ENCODE measurements around the gene CFAP52.

Gene CFAP52, protein sequence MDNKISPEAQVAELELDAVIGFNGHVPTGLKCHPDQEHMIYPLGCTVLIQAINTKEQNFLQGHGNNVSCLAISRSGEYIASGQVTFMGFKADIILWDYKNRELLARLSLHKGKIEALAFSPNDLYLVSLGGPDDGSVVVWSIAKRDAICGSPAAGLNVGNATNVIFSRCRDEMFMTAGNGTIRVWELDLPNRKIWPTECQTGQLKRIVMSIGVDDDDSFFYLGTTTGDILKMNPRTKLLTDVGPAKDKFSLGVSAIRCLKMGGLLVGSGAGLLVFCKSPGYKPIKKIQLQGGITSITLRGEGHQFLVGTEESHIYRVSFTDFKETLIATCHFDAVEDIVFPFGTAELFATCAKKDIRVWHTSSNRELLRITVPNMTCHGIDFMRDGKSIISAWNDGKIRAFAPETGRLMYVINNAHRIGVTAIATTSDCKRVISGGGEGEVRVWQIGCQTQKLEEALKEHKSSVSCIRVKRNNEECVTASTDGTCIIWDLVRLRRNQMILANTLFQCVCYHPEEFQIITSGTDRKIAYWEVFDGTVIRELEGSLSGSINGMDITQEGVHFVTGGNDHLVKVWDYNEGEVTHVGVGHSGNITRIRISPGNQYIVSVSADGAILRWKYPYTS

DNA sequence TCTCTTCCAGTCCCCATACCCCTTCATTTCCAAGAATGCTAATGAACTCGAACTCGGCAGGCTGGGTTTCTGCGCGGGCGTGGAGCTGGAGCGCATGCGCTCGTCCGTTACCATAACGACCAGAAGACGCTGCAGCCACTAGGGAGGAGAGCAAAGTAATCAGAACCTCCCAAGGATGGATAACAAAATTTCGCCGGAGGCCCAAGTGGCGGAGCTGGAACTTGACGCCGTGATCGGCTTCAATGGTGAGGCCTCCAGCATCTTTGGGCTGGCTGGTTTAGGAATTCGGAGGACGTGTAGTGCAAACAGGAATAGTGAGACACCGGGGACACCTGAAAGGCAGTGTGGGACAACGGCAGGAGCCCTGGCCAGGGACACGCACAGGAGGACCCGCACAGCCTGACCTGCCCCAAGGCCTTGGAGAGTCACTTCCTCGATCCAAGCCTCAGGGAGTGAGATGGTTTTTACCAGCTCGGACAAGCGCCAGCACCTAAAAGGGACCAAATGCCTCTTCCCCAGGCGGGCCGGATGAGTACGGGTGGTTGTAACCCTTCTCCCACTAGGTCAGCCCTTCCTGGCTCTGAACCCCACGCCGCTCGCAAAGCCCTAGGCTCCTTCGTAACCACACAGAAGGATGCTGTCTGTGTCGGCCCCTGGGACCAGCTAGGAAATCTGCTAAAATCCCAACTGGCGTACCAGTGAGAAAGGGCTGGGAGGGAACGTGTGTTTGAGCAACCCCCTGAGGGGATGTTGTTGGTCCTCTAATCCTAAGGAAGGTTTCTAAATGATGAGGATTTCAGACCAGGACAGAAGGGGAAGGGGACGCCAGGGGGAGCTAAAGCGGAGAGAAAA, at the start of gene CFAP52:
Gene CFAP52, plus strand, starts transcription at position 122 of the 852 bp plus-strand sequence. Its CDS starts 54 bp downstream, at position 176.
- TF ChIP-seq ZFX (IDR thresholded peaks at IDR 0.05): no peak
- TF ChIP-seq, protein P1, sequence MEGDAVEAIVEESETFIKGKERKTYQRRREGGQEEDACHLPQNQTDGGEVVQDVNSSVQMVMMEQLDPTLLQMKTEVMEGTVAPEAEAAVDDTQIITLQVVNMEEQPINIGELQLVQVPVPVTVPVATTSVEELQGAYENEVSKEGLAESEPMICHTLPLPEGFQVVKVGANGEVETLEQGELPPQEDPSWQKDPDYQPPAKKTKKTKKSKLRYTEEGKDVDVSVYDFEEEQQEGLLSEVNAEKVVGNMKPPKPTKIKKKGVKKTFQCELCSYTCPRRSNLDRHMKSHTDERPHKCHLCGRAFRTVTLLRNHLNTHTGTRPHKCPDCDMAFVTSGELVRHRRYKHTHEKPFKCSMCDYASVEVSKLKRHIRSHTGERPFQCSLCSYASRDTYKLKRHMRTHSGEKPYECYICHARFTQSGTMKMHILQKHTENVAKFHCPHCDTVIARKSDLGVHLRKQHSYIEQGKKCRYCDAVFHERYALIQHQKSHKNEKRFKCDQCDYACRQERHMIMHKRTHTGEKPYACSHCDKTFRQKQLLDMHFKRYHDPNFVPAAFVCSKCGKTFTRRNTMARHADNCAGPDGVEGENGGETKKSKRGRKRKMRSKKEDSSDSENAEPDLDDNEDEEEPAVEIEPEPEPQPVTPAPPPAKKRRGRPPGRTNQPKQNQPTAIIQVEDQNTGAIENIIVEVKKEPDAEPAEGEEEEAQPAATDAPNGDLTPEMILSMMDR (conservative IDR thresholded peaks at IDR 0.05): peak; percentile 84
- peak within 1 kb of the TSS; percentile 74 for H3K27ac ChIP-seq

DNA sequence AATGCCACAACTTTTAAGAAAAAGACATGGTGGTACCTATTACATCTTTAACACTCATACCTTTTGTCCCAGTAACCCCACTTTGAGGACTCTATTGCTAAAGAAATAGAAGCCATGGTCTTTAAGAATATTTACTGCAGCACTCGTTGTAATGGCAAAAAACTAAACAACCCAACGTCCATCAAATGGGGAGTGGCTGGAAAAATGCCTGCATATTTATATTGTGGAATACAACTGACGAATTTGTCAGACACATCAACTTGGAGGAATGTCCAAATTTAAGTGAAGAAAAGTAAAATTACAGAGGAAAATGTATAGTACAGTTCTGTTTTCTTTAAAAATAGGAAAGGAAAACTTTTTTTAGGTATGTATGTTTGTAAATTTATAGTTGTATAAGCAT, 48.7 kb upstream of the CFAP52 start:
- TF ChIP-seq ZFX (IDR thresholded peaks at IDR 0.05): no peak
- TF ChIP-seq, protein P1 (conservative IDR thresholded peaks at IDR 0.05): no peak
- no peak overlapping the region for H3K27ac ChIP-seq

GRCh38 chr17:9529033-9529700, 47.3 kb upstream of the CFAP52 start:
- TF ChIP-seq ZFX (IDR thresholded peaks at IDR 0.05): no peak
- TF ChIP-seq, protein P1 (conservative IDR thresholded peaks at IDR 0.05): peak; percentile 56
- H3K27ac ChIP-seq: no peak overlapping the region

DNA sequence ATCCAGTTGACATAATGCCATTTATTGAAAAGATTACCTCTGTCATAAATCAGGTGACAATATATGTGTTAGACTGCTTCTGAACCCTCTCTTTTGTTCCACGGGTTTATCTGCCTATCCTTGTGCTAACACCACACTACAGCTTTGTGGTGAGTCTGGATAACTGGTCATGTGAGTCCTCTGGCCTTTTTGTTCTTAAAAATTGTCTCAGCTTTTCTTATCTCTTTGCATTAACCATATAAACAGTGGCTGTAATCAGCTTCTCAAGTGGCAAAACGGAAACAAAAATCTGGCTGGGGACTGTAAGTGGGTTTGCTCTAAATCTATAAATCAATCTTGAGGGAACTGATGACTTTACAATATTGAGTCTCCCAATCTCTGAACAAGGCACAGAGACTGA, 45.4 kb upstream of the CFAP52 start:
- TF ChIP-seq, protein P1 (conservative IDR thresholded peaks at IDR 0.05): no peak
- no peak for TF ChIP-seq ZFX (IDR thresholded peaks at IDR 0.05)
- H3K27ac ChIP-seq: no peak overlapping the region

GRCh38 chr17:9532715-9533114, 43.7 kb upstream of the CFAP52 start:
- H3K27ac ChIP-seq: no peak overlapping the region
- no peak for TF ChIP-seq ZFX (IDR thresholded peaks at IDR 0.05)
- TF ChIP-seq, protein P1 (conservative IDR thresholded peaks at IDR 0.05): no peak

GRCh38 chr17:9533441-9533840, 43.0 kb upstream of the CFAP52 start:
- TF ChIP-seq, protein P1 (conservative IDR thresholded peaks at IDR 0.05): no peak
- TF ChIP-seq ZFX (IDR thresholded peaks at IDR 0.05): no peak
- no peak overlapping the region for H3K27ac ChIP-seq

Data from C4-2B (cell line).